GM12864 (cell line): ENCODE data around the gene FBLN1.

Experiments used
- DNase-seq: peaks from one replicate; pipeline ENCODE4 v3.0.0-alpha.2; 2011; ENCODE audit warnings: low read depth
- H3K4me3 ChIP-seq: 2 replicates; pipeline ENCODE4 v1.5.1; 2011; ENCODE audit warnings: mild to moderate bottlenecking, low read depth, low read length, control low read depth
- TF ChIP-seq, protein P1 (sequence below): IDR thresholded peaks from 2 replicates; pipeline ENCODE4 v1.5.1; 2011; ENCODE audit warnings: low read depth, mild to moderate bottlenecking, moderate library complexity, low read length, control low read depth, inconsistent platforms; ENCODE audit errors: missing control alignments

The FBLN1 gene

DNA sequence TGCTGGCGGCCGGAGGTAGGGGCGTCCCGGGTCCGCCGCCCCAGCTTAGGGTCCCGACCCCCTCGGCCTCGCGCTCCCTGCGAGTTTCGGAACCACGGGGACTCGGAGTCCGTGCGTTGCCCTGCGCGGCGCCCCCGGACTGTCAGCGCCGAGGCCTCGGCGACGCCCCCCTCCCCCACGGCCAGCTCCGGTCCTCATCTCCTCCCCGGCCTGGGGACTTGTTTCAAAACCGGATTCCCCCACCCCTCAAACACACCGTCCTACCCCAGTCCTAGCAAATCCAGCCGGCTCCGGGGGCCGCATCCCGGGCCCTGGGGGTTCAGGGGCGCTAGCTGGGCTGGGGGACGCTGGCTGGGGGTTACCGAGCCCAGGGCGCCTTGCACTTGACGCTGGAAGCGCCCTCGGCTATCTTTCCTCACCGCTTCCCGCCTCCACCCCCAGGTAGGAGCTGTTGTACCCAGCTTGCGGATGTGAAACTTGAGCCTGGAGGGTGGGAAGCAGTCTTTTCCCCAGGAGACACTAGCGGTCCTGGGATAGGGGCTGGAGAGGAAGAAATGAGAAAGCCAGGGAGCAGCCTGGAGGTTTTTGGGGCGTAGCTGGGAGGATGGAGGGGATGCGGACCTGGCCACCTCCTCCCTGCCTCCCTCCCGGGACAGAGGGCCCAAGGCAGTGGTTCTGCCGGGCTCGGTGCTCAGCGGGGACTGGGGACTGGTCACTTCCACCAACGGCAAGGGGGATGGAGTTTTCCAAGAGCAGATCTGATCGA is 550 bp downstream of the FBLN1 start:
- no peak overlapping the region for H3K4me3 ChIP-seq
- TF ChIP-seq, protein P1, sequence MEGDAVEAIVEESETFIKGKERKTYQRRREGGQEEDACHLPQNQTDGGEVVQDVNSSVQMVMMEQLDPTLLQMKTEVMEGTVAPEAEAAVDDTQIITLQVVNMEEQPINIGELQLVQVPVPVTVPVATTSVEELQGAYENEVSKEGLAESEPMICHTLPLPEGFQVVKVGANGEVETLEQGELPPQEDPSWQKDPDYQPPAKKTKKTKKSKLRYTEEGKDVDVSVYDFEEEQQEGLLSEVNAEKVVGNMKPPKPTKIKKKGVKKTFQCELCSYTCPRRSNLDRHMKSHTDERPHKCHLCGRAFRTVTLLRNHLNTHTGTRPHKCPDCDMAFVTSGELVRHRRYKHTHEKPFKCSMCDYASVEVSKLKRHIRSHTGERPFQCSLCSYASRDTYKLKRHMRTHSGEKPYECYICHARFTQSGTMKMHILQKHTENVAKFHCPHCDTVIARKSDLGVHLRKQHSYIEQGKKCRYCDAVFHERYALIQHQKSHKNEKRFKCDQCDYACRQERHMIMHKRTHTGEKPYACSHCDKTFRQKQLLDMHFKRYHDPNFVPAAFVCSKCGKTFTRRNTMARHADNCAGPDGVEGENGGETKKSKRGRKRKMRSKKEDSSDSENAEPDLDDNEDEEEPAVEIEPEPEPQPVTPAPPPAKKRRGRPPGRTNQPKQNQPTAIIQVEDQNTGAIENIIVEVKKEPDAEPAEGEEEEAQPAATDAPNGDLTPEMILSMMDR = no peak
- DNase-seq = no peak

GRCh38 chr22:45503816-45504372 is 1.2 kb downstream of the FBLN1 start:
- no peak overlapping the region for H3K4me3 ChIP-seq
- TF ChIP-seq, protein P1 = no peak
- DNase-seq = no peak

- no peak overlapping the region for H3K4me3 ChIP-seq
These were observed 2.0 kb downstream of the FBLN1 start for GRCh38 chr22:45504373-45505341.

GRCh38 chr22:45505991-45506747 is 3.5 kb downstream of the FBLN1 start:
- TF ChIP-seq, protein P1 = no peak
- H3K4me3 ChIP-seq = no peak overlapping the region
- DNase-seq = no peak

More at GRCh38 chr22:45504373-45505341, 2.0 kb downstream of the FBLN1 start:
- DNase-seq = no peak
- TF ChIP-seq, protein P1 = no peak

DNA sequence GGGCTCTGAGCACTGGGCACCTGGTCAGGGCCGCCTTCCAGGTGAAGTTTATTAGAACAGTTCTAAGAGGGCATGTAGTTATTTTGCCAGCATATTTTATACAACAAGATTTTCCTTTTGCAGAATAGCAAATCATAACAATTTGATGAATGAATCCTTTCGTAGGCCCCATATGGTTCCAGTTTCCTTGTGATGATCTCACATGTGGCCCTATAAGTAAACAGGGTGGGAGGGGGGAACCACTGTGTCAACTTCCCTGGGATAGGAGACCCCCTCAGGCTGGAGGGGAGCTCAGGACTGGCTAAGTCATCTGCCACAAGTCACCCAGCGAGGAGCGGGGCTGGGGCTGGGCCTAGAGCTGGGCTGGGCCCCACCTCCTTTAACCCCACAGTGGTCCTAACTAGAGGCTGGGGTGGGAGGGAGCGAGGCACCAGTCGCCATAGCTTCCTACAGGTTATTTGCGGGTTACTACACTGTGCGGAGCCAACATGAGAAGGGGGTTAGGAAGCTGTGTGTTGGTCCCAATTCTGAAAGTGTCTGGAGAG is 4.2 kb downstream of the FBLN1 start:
- TF ChIP-seq, protein P1 = no peak
- no peak overlapping the region for H3K4me3 ChIP-seq
- DNase-seq = no peak

- H3K4me3 ChIP-seq = no peak overlapping the region
- DNase-seq = no peak
- TF ChIP-seq, protein P1 = no peak
These were observed 5.1 kb downstream of the FBLN1 start for GRCh38 chr22:45507798-45508197.
